ENCODE data around the gene TNFRSF4. TPM values are rescaled to one million over a fixed set of nuclear protein-coding genes. Genes with fewer than 3 reads are reported as not detected.

Gene TNFRSF4
- total RNA-seq, 1 donor from 2014 or later, result not detected

DNA sequence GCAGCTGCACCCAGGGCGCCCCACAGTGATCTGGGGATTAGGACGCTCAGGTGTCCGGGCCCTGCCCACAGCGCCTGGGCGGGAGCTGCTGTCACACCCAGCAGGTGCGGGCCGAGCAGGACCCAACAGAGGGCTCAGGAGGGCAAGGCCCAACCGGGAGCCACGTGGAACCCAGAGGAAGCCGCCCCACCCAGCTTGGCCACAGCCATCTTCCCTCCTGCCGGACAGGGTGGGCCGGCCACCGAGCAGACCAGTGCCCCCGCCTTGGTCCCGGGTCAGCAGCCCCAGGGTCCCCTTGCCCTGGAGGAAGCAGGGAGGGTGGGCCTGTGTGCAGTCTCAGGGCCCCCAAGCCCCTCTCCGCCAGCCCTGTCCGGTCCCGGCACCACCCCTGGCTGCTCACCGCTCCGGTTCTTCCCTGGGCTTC is 46.5 kb downstream of the TNFRSF4 start:
- DNase-seq (ENCODE audit: low spot score), result no peak
- Histone ChIP-seq H4K20me1 (ENCODE audit: low read depth) (no peaks in the 10 kb centered on the region), H3F3A (ENCODE audit: low read depth) (peaks cover 17% of the 10 kb centered on the region), H3K36me3 (no peaks in the 10 kb centered on the region), H3K4me2 (no peak overlapping the region), H3K9ac (no peak overlapping the region), H3K27ac (no peak overlapping the region), H3K4me3 (no peak overlapping the region), H2AFZ (replicated peaks) (no peak overlapping the region), H3K9me3 (ENCODE audit: low read depth) (no peaks in the 10 kb centered on the region), H3K27me3 (peaks cover 33% of the 10 kb centered on the region), H3K79me2 (ENCODE audit: low read depth) (no peaks in the 10 kb centered on the region), H3K4me1 (peaks cover 21% of the 10 kb centered on the region)
- H3K27ac Mint-ChIP-seq, result no peak overlapping the region
- H3K36me3 Mint-ChIP-seq, result no peaks in the 10 kb centered on the region
- peaks cover 14% of the 10 kb centered on the region for H3K4me1 Mint-ChIP-seq
- peaks cover 9% of the 10 kb centered on the region for H3K27me3 Mint-ChIP-seq (ENCODE audit: insufficient read depth, low read depth)
- H3K4me3 Mint-ChIP-seq, result no peak overlapping the region
- H3K9me3 Mint-ChIP-seq, result no peaks in the 10 kb centered on the region
- no peak for TF ChIP-seq EZH2 (IDR thresholded peaks at IDR 0.05)
- no peak for TF ChIP-seq EZH2phosphoT487 (IDR thresholded peaks at IDR 0.05)
- TF ChIP-seq, protein P1, sequence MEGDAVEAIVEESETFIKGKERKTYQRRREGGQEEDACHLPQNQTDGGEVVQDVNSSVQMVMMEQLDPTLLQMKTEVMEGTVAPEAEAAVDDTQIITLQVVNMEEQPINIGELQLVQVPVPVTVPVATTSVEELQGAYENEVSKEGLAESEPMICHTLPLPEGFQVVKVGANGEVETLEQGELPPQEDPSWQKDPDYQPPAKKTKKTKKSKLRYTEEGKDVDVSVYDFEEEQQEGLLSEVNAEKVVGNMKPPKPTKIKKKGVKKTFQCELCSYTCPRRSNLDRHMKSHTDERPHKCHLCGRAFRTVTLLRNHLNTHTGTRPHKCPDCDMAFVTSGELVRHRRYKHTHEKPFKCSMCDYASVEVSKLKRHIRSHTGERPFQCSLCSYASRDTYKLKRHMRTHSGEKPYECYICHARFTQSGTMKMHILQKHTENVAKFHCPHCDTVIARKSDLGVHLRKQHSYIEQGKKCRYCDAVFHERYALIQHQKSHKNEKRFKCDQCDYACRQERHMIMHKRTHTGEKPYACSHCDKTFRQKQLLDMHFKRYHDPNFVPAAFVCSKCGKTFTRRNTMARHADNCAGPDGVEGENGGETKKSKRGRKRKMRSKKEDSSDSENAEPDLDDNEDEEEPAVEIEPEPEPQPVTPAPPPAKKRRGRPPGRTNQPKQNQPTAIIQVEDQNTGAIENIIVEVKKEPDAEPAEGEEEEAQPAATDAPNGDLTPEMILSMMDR (IDR thresholded peaks at IDR 0.05), result no peak

DNA sequence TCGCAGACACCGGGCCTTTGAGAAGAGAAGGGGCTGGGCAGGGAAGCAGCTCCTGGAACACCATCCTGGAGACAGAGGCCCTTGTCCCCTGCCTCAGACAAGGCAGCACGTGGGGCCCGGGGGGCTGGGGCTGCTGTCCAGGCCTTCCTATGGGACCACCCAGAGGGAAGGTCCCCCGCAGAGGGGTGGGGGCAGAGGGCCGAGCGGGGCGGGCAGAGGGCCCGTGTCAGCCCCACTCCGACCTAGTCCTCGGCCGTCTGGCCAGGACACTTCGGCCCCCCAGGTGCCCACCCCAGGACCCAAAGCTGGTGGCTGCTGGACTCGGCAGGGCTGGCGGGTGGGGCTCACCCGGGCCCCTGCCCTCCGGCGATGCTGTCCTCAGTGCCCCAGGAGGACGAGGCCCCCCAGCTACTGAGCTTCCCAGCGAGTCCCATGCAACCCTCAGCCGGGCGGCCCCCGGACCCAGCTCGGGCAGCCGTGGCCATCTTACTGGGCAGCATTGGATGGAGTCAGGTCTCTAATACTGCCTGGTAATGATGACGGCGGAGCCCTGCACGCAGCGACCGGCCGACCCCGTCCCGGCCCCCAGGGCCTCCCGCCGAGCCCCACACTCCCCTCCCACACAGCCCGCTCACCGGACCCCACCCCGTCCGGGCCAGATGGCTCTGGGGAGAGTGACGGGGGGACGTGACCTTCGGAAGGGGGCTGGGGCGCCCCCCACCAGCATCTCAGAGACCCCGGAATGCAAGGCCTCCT is 47.1 kb downstream of the TNFRSF4 start:
- H3K4me1 ChIP-seq, result peaks cover 26% of the 10 kb centered on the region
- H3K9ac ChIP-seq, result no peak overlapping the region
- H2AFZ ChIP-seq (replicated peaks), result no peak overlapping the region
- Mint-ChIP-seq H3K4me3 (no peak overlapping the region), H3K36me3 (no peaks in the 10 kb centered on the region), H3K27ac (no peak overlapping the region), H3K4me1 (peaks cover 14% of the 10 kb centered on the region), H3K27me3 (ENCODE audit: insufficient read depth, low read depth) (peaks cover 6% of the 10 kb centered on the region), H3K9me3 (no peaks in the 10 kb centered on the region)
- no peaks in the 10 kb centered on the region for H3K9me3 ChIP-seq (ENCODE audit: low read depth)
- TF ChIP-seq EZH2 (IDR thresholded peaks at IDR 0.05) (no peak), EZH2phosphoT487 (IDR thresholded peaks at IDR 0.05) (no peak)
- TF ChIP-seq, protein P1 (IDR thresholded peaks at IDR 0.05), result no peak
- H3K4me3 ChIP-seq, result no peak overlapping the region
- H3K79me2 ChIP-seq (ENCODE audit: low read depth), result no peaks in the 10 kb centered on the region
- H3K27me3 ChIP-seq, result peaks cover 38% of the 10 kb centered on the region
- H4K20me1 ChIP-seq (ENCODE audit: low read depth), result no peaks in the 10 kb centered on the region
- H3K36me3 ChIP-seq, result no peaks in the 10 kb centered on the region
- H3F3A ChIP-seq (ENCODE audit: low read depth), result peaks cover 17% of the 10 kb centered on the region
- no peak for DNase-seq (ENCODE audit: low spot score)
- no peak overlapping the region for H3K27ac ChIP-seq
- H3K4me2 ChIP-seq, result no peak overlapping the region

DNA sequence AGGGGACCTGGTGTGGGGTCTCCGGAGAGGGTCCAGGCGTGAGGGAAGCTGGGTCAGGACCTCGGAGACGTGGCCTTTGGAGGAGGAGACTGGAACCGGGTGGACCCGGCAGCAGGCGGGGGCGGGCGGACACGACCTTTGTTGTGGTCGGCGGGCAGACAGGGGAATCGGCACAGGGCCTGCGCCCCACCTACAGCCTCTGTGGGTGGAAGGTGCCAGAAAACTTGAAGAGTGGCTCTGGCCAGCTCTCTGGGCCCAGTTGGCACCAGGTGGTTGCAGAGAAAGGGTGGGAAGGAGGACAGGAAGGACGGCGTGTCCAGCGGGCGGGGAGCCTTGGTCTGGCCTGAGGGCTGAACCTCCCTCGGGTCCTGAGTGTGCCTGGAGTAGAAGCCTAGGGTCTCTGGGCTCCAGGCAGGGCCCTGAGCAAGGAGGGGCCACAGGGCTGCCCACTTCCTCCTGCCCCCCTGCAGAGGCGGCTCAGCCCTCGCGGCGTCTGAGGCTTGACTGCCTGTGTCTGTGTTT is 48.0 kb downstream of the TNFRSF4 start:
- Histone ChIP-seq H3K9me3 (ENCODE audit: low read depth) (no peaks in the 10 kb centered on the region), H3K4me3 (no peak overlapping the region), H3K79me2 (ENCODE audit: low read depth) (no peaks in the 10 kb centered on the region), H3K36me3 (no peaks in the 10 kb centered on the region), H3K9ac (no peak overlapping the region), H3F3A (ENCODE audit: low read depth) (peaks cover 17% of the 10 kb centered on the region), H3K27ac (no peak overlapping the region), H4K20me1 (ENCODE audit: low read depth) (no peaks in the 10 kb centered on the region), H3K4me2 (no peak overlapping the region), H3K4me1 (peaks cover 28% of the 10 kb centered on the region), H2AFZ (replicated peaks) (no peak overlapping the region), H3K27me3 (peaks cover 38% of the 10 kb centered on the region)
- Mint-ChIP-seq H3K4me1 (peaks cover 14% of the 10 kb centered on the region), H3K4me3 (no peak overlapping the region), H3K27me3 (ENCODE audit: insufficient read depth, low read depth) (peaks cover 6% of the 10 kb centered on the region), H3K27ac (peak overlapping the region; percentile 74), H3K9me3 (no peaks in the 10 kb centered on the region), H3K36me3 (no peaks in the 10 kb centered on the region)
- DNase-seq (ENCODE audit: low spot score), result no peak
- TF ChIP-seq, protein P1 (IDR thresholded peaks at IDR 0.05), result no peak
- no peak for TF ChIP-seq EZH2phosphoT487 (IDR thresholded peaks at IDR 0.05)
- TF ChIP-seq EZH2 (IDR thresholded peaks at IDR 0.05), result no peak
